HEK293T (cell line): ENCODE results near the gene P2RY2.

ENCODE experiments used
- ARNT ChIP-seq: fragments of 450-650 bp; IDR thresholded peaks from 2 replicates; pipeline ENCODE4 v1.6.1; 2017; ENCODE audit warnings: mild to moderate bottlenecking
- BHLHE40 ChIP-seq: fragments of 450-650 bp; IDR thresholded peaks from 2 replicates; pipeline ENCODE4 v1.6.1; 2016; ENCODE audit warnings: mild to moderate bottlenecking, moderate library complexity, borderline replicate concordance
- ELF4 ChIP-seq: fragments of 450-650 bp; IDR thresholded peaks from 2 replicates; pipeline ENCODE4 v1.6.1; 2017; ENCODE audit warnings: antibody characterized with exemption
- FOXK2 ChIP-seq: fragments of 450-650 bp; IDR thresholded peaks from 2 replicates; pipeline ENCODE4 v1.6.1; 2016; ENCODE audit warnings: mild to moderate bottlenecking
- HDGF ChIP-seq: fragments of 450-650 bp; IDR thresholded peaks from 2 replicates; pipeline ENCODE4 v1.6.1; 2017; ENCODE audit warnings: antibody characterized with exemption, borderline replicate concordance
- NFRKB ChIP-seq: fragments of 450-650 bp; IDR thresholded peaks from 2 replicates; pipeline ENCODE4 v1.6.1; 2016; ENCODE audit warnings: mild to moderate bottlenecking, moderate library complexity
- SUZ12 ChIP-seq: fragments of 450-650 bp; IDR thresholded peaks from 2 replicates; pipeline ENCODE4 v1.6.1; 2016; ENCODE audit warnings: mild to moderate bottlenecking

- TF ChIP-seq BHLHE40 (no peak), ELF4 (no peak), NFRKB (no peak), HDGF (no peak), ARNT (no peak), FOXK2 (no peak), SUZ12 (no peak)
These were observed 10.4 kb downstream of the P2RY2 start for GRCh38 chr11:73228268-73229134.
